ENCODE data around the gene KCNQ5.
"Not testable (repeated sequence)": the region's sequence is repeated elsewhere in the genome, so short reads cannot be mapped to it uniquely, and the experiment has no call there.

KCNQ5 gene

GRCh38 chr6:73174646-73175045, 552.8 kb downstream of the KCNQ5 start:
- H3K4me3 ChIP-seq (ENCODE audit: low read length) = no peak overlapping the region
- H3K27me3 ChIP-seq (ENCODE audit: insufficient read depth, low read length) = no peaks in the 10 kb centered on the region
- H3K36me3 ChIP-seq (ENCODE audit: insufficient read depth, low read depth, low read length) = no peaks in the 10 kb centered on the region
- no peak overlapping the region for H3K9ac ChIP-seq (ENCODE audit: low read depth, low read length)
- no peaks in the 10 kb centered on the region for H3K9me3 ChIP-seq (ENCODE audit: insufficient read depth, low read depth, low read length)
- no peaks in the 10 kb centered on the region for H3K4me1 ChIP-seq (ENCODE audit: insufficient read depth, low read length)
- H3K27ac ChIP-seq (ENCODE audit: low read length) = no peak overlapping the region

- H3K4me1 ChIP-seq (ENCODE audit: insufficient read depth, low read length) = no peaks in the 10 kb centered on the region
Observed at GRCh38 chr6:73176057-73176456, 554.2 kb downstream of the KCNQ5 start.

GRCh38 chr6:73177221-73177944, 555.5 kb downstream of the KCNQ5 start:
- H3K9ac ChIP-seq (ENCODE audit: low read depth, low read length) = no peak overlapping the region
- H3K4me1 ChIP-seq (ENCODE audit: insufficient read depth, low read length) = no peaks in the 10 kb centered on the region
- H3K27ac ChIP-seq (ENCODE audit: low read length) = no peak overlapping the region
- no peaks in the 10 kb centered on the region for H3K27me3 ChIP-seq (ENCODE audit: insufficient read depth, low read length)
- H3K9me3 ChIP-seq (ENCODE audit: insufficient read depth, low read depth, low read length) = no peaks in the 10 kb centered on the region
- H3K4me3 ChIP-seq (ENCODE audit: low read length) = no peak overlapping the region
- H3K36me3 ChIP-seq (ENCODE audit: insufficient read depth, low read depth, low read length) = no peaks in the 10 kb centered on the region

More at GRCh38 chr6:73176057-73176456, 554.2 kb downstream of the KCNQ5 start:
- no peaks in the 10 kb centered on the region for H3K36me3 ChIP-seq (ENCODE audit: insufficient read depth, low read depth, low read length)
- no peak overlapping the region for H3K4me3 ChIP-seq (ENCODE audit: low read length)
- H3K9me3 ChIP-seq (ENCODE audit: insufficient read depth, low read depth, low read length) = no peaks in the 10 kb centered on the region
- no peaks in the 10 kb centered on the region for H3K27me3 ChIP-seq (ENCODE audit: insufficient read depth, low read length)
- H3K27ac ChIP-seq (ENCODE audit: low read length) = no peak overlapping the region
- no peak overlapping the region for H3K9ac ChIP-seq (ENCODE audit: low read depth, low read length)

GRCh38 chr6:73180076-73180738, 558.3 kb downstream of the KCNQ5 start:
- Histone ChIP-seq H3K4me3 (ENCODE audit: low read length) (no peak overlapping the region), H3K27ac (ENCODE audit: low read length) (no peak overlapping the region), H3K9me3 (ENCODE audit: insufficient read depth, low read depth, low read length) (no peaks in the 10 kb centered on the region), H3K27me3 (ENCODE audit: insufficient read depth, low read length) (no peaks in the 10 kb centered on the region), H3K4me1 (ENCODE audit: insufficient read depth, low read length) (no peaks in the 10 kb centered on the region), H3K9ac (ENCODE audit: low read depth, low read length) (no peak overlapping the region), H3K36me3 (ENCODE audit: insufficient read depth, low read depth, low read length) (no peaks in the 10 kb centered on the region)

- Histone ChIP-seq H3K27me3 (ENCODE audit: insufficient read depth, low read length) (no peaks in the 10 kb centered on the region), H3K4me3 (ENCODE audit: low read length) (no peak overlapping the region), H3K27ac (ENCODE audit: low read length) (no peak overlapping the region), H3K9ac (ENCODE audit: low read depth, low read length) (no peak overlapping the region), H3K4me1 (ENCODE audit: insufficient read depth, low read length) (no peaks in the 10 kb centered on the region), H3K9me3 (ENCODE audit: insufficient read depth, low read depth, low read length) (no peaks in the 10 kb centered on the region), H3K36me3 (ENCODE audit: insufficient read depth, low read depth, low read length) (no peaks in the 10 kb centered on the region)
Observed at GRCh38 chr6:73180763-73181619, 559.1 kb downstream of the KCNQ5 start.

GRCh38 chr6:73182021-73182607, 560.2 kb downstream of the KCNQ5 start:
- no peaks in the 10 kb centered on the region for H3K9me3 ChIP-seq (ENCODE audit: insufficient read depth, low read depth, low read length)
- H3K27me3 ChIP-seq (ENCODE audit: insufficient read depth, low read length) = no peaks in the 10 kb centered on the region
- H3K36me3 ChIP-seq (ENCODE audit: insufficient read depth, low read depth, low read length) = no peaks in the 10 kb centered on the region
- no peak overlapping the region for H3K9ac ChIP-seq (ENCODE audit: low read depth, low read length)
- H3K4me3 ChIP-seq (ENCODE audit: low read length) = no peak overlapping the region
- H3K4me1 ChIP-seq (ENCODE audit: insufficient read depth, low read length) = no peaks in the 10 kb centered on the region
- H3K27ac ChIP-seq (ENCODE audit: low read length) = no peak overlapping the region

- H3K4me3 ChIP-seq (ENCODE audit: low read length); H3K4me1 ChIP-seq (ENCODE audit: insufficient read depth, low read length); H3K36me3 ChIP-seq (ENCODE audit: insufficient read depth, low read depth, low read length); H3K9me3 ChIP-seq (ENCODE audit: insufficient read depth, low read depth, low read length); H3K27ac ChIP-seq (ENCODE audit: low read length); H3K9ac ChIP-seq (ENCODE audit: low read depth, low read length); H3K27me3 ChIP-seq (ENCODE audit: insufficient read depth, low read length): not testable (repeated sequence)
Observed at GRCh38 chr6:73193302-73193701, 571.4 kb downstream of the KCNQ5 start.

- no peaks in the 10 kb centered on the region for H3K9me3 ChIP-seq (ENCODE audit: insufficient read depth, low read depth, low read length)
- H3K4me1 ChIP-seq (ENCODE audit: insufficient read depth, low read length) = peaks cover 5% of the 10 kb centered on the region; the same call in 1 of the 2 replicates
- H3K4me3 ChIP-seq (ENCODE audit: low read length) = no peak overlapping the region
- no peak overlapping the region for H3K9ac ChIP-seq (ENCODE audit: low read depth, low read length)
- no peaks in the 10 kb centered on the region for H3K36me3 ChIP-seq (ENCODE audit: insufficient read depth, low read depth, low read length)
- H3K27ac ChIP-seq (ENCODE audit: low read length) = no peak overlapping the region
- no peaks in the 10 kb centered on the region for H3K27me3 ChIP-seq (ENCODE audit: insufficient read depth, low read length)
Observed at GRCh38 chr6:73194744-73195143, 572.9 kb downstream of the KCNQ5 start.

- no peak overlapping the region for H3K27ac ChIP-seq (ENCODE audit: low read length)
- no peaks in the 10 kb centered on the region for H3K9me3 ChIP-seq (ENCODE audit: insufficient read depth, low read depth, low read length)
- no peaks in the 10 kb centered on the region for H3K36me3 ChIP-seq (ENCODE audit: insufficient read depth, low read depth, low read length)
Observed at GRCh38 chr6:73200247-73200646, 578.4 kb downstream of the KCNQ5 start.

GRCh38 chr6:73200735-73201134, 578.9 kb downstream of the KCNQ5 start:
- no peaks in the 10 kb centered on the region for H3K36me3 ChIP-seq (ENCODE audit: insufficient read depth, low read depth, low read length)
- no peak overlapping the region for H3K9ac ChIP-seq (ENCODE audit: low read depth, low read length)
- H3K27ac ChIP-seq (ENCODE audit: low read length) = no peak overlapping the region
- H3K27me3 ChIP-seq (ENCODE audit: insufficient read depth, low read length) = no peaks in the 10 kb centered on the region
- H3K9me3 ChIP-seq (ENCODE audit: insufficient read depth, low read depth, low read length) = no peaks in the 10 kb centered on the region
- no peak overlapping the region for H3K4me3 ChIP-seq (ENCODE audit: low read length)
- H3K4me1 ChIP-seq (ENCODE audit: insufficient read depth, low read length) = peaks cover 11% of the 10 kb centered on the region

More at GRCh38 chr6:73200247-73200646, 578.4 kb downstream of the KCNQ5 start:
- H3K9ac ChIP-seq (ENCODE audit: low read depth, low read length) = no peak overlapping the region
- no peaks in the 10 kb centered on the region for H3K27me3 ChIP-seq (ENCODE audit: insufficient read depth, low read length)
- H3K4me1 ChIP-seq (ENCODE audit: insufficient read depth, low read length) = peaks cover 11% of the 10 kb centered on the region
- H3K4me3 ChIP-seq (ENCODE audit: low read length) = no peak overlapping the region

- Histone ChIP-seq H3K9ac (ENCODE audit: low read depth, low read length) (no peak overlapping the region), H3K4me1 (ENCODE audit: insufficient read depth, low read length) (peaks cover 6% of the 10 kb centered on the region), H3K4me3 (ENCODE audit: low read length) (no peak overlapping the region), H3K27me3 (ENCODE audit: insufficient read depth, low read length) (no peaks in the 10 kb centered on the region), H3K27ac (ENCODE audit: low read length) (no peak overlapping the region), H3K36me3 (ENCODE audit: insufficient read depth, low read depth, low read length) (no peaks in the 10 kb centered on the region), H3K9me3 (ENCODE audit: insufficient read depth, low read depth, low read length) (peaks cover 9% of the 10 kb centered on the region; the same call in 1 of the 2 replicates)
Observed at GRCh38 chr6:73203098-73203497, 581.2 kb downstream of the KCNQ5 start.

Data from iPS-20b (cell line).